ENCODE results near the gene ATAD3A. TPM values are rescaled to one million over a fixed set of nuclear protein-coding genes. Genes with fewer than 3 reads are reported as not detected.
A peak's percentile ranks its signal among the peaks of the same experiment; 100 is the strongest.

ATAD3A gene
- total and polyA plus RNA-seq, 9 of the 15 experiments (the other 6 are each of a cell fraction or from before 2014, with no cell fraction given), result 0.10 to 173 (median 36.7) TPM

- TF ChIP-seq ID3 (CRISPR knock-in tag; IDR thresholded peaks at IDR 0.05), result no peak
- TF ChIP-seq ID3 (tag; IDR thresholded peaks at IDR 0.05), result peak; percentile 66
- TF ChIP-seq MLX (CRISPR knock-in tag; conservative IDR thresholded peaks at IDR 0.05), result 0 out of 4 replicates have a peak, but pooled peaks of 1 of the 2 experiments have one; percentile 43
- TF ChIP-seq ZNF589 (CRISPR knock-in tag; IDR thresholded peaks at IDR 0.05; ENCODE audit: low read depth), result 0 out of 2 replicates have a peak, but pooled peaks have one; percentile 70
- TF ChIP-seq MAX (CRISPR knock-in tag; IDR thresholded peaks at IDR 0.05), result peak; percentile 41; the same call in 1 of the 2 replicates
- no peak for TF ChIP-seq ZNF133 (CRISPR knock-in tag; IDR thresholded peaks at IDR 0.05)
- TF ChIP-seq PKNOX1 (IDR thresholded peaks at IDR 0.05), result no peak
- no peak for TF ChIP-seq HOXB6 (CRISPR knock-in tag; IDR thresholded peaks at IDR 0.05; ENCODE audit: borderline replicate concordance)
- TF ChIP-seq NFE2 (IDR thresholded peaks at IDR 0.05; ENCODE audit: low read depth), result 0 out of 2 replicates have a peak, but pooled peaks have one; percentile 9
- no peak for TF ChIP-seq SLC30A9 (CRISPR knock-in tag; IDR thresholded peaks at IDR 0.05)
- TF ChIP-seq SMC3 (conservative IDR thresholded peaks at IDR 0.05; ENCODE audit: insufficient read depth, low read depth, low read length), result no peak
- TF ChIP-seq UBTF (IDR thresholded peaks at IDR 0.05; ENCODE audit: borderline replicate concordance in 1 of 2, low read depth in 2 of 2, low read length in 2 of 2), result peak; percentile 15 to 43; a peak in 1 of 4 replicates
- TF ChIP-seq GABPA (tag; conservative IDR thresholded peaks at IDR 0.05; ENCODE audit: low read depth), result peak; percentile 86
- no peak for TF ChIP-seq HNRNPH1 (optimal IDR thresholded peaks at IDR 0.05; ENCODE audit: low read depth, low read length)
- TF ChIP-seq RB1 (IDR thresholded peaks at IDR 0.05; ENCODE audit: low read depth), result peak; percentile 95
- no peak for TF ChIP-seq ZNF165 (CRISPR knock-in tag; IDR thresholded peaks at IDR 0.05; ENCODE audit: borderline replicate concordance)
- no peak for TF ChIP-seq CREB5 (CRISPR knock-in tag; IDR thresholded peaks at IDR 0.05)
- TF ChIP-seq RBM17 (IDR thresholded peaks at IDR 0.05; ENCODE audit: borderline replicate concordance, low read depth, low read length), result no peak
- peak; percentile 96; the same call in 1 of the 2 replicates for TF ChIP-seq NR1H2 (CRISPR knock-in tag; IDR thresholded peaks at IDR 0.05)
- peak; percentile 78 for TF ChIP-seq SP1 (CRISPR knock-in tag; IDR thresholded peaks at IDR 0.05)
- no peak for TF ChIP-seq PHF21A (IDR thresholded peaks at IDR 0.05; ENCODE audit: borderline replicate concordance, low read depth)
Measured at GRCh38 chr1:1574721-1575537, 63.0 kb downstream of the ATAD3A start, which contains the start of gene SSU72 (continued).

Measured in K562 (cell line).